GM19463 (cell line): ENCODE measurements around the gene SLC51A.
"Not testable (repeated sequence)": the region's sequence is repeated elsewhere in the genome, so short reads cannot be mapped to it uniquely, and the experiment has no call there.

Source experiments
- ATAC-seq: cut with Tn5 transposase; IDR thresholded peaks from one replicate; pipeline ENCODE4 v1.9.1; 2021; ENCODE audit warnings: mild to moderate bottlenecking, moderate library complexity; ENCODE audit not compliant: unreplicated experiment

The SLC51A gene

GRCh38 chr3:196237203-196237602, 20.9 kb downstream of the SLC51A start:
- ATAC-seq, result no peak

GRCh38 chr3:196238612-196239560, 22.6 kb downstream of the SLC51A start:
- ATAC-seq, result no peak

GRCh38 chr3:196240424-196240823, 24.1 kb downstream of the SLC51A start:
- ATAC-seq, result no peak

GRCh38 chr3:196241704-196242103, 25.4 kb downstream of the SLC51A start:
- ATAC-seq, result no peak

GRCh38 chr3:196244166-196244565, 27.8 kb downstream of the SLC51A start:
- not testable (repeated sequence) for ATAC-seq

- ATAC-seq, result no peak
Observed at GRCh38 chr3:196246612-196247308, 30.4 kb downstream of the SLC51A start.

- no peak for ATAC-seq
Observed at GRCh38 chr3:196251918-196252317, 35.6 kb downstream of the SLC51A start.

- no peak for ATAC-seq
Observed at GRCh38 chr3:196254376-196255283, 38.3 kb downstream of the SLC51A start.

- no peak for ATAC-seq
Observed at GRCh38 chr3:196255776-196256175, 39.4 kb downstream of the SLC51A start.

GRCh38 chr3:196260784-196261183, 44.5 kb downstream of the SLC51A start:
- no peak for ATAC-seq

- no peak for ATAC-seq
Observed at GRCh38 chr3:196263819-196264218, 47.5 kb downstream of the SLC51A start.

- ATAC-seq, result no peak
Observed at GRCh38 chr3:196268284-196269163, 52.2 kb downstream of the SLC51A start.

GRCh38 chr3:196270499-196270898, 54.2 kb downstream of the SLC51A start:
- ATAC-seq, result no peak

- ATAC-seq, result no peak
Observed at GRCh38 chr3:196272826-196273225, 56.5 kb downstream of the SLC51A start.

- no peak for ATAC-seq
Observed at GRCh38 chr3:196273655-196274054, 57.3 kb downstream of the SLC51A start.

- peak; percentile 88 for ATAC-seq
Observed at GRCh38 chr3:196274585-196274984, 58.3 kb downstream of the SLC51A start.

- ATAC-seq, result no peak
Observed at GRCh38 chr3:196275126-196275525, 58.8 kb downstream of the SLC51A start.

- no peak for ATAC-seq
Observed at GRCh38 chr3:196280689-196281440, 64.5 kb downstream of the SLC51A start.

GRCh38 chr3:196281962-196282361, 65.6 kb downstream of the SLC51A start:
- no peak for ATAC-seq
